Stimulated activated CD8-positive, alpha-beta memory T cell treated with anti-CD3 and anti-CD28 coated beads, Interleukin-2, amount 100 ng/mL, for 48 hours (primary cell): ENCODE results near the gene LRRC51.
"Not testable (repeated sequence)": the region's sequence is repeated elsewhere in the genome, so short reads cannot be mapped to it uniquely, and the experiment has no call there.

Source experiments
- DNase-seq, 2 donors: peaks; one replicate each; pipeline ENCODE4 v3.0.0-alpha.2; 2020; ENCODE audit warnings: low read depth in 2 of 2

The LRRC51 gene

DNA sequence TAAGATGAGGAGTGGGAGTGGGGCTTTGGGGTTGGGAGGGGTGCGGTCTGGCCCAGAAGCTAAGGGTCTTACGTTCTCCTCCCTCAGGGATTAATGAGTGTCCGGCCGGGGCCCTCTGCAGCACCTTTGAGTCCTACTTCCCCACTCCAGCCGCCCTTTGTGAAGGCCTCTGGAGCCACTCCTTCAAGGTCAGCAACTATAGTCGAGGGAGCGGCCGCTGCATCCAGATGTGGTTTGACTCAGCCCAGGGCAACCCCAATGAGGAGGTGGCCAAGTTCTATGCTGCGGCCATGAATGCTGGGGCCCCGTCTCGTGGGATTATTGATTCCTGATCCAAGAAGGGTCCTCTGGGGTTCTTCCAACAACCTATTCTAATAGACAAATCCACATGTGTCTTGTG is 58.9 kb downstream of the LRRC51 start:
- no peak for DNase-seq

DNA sequence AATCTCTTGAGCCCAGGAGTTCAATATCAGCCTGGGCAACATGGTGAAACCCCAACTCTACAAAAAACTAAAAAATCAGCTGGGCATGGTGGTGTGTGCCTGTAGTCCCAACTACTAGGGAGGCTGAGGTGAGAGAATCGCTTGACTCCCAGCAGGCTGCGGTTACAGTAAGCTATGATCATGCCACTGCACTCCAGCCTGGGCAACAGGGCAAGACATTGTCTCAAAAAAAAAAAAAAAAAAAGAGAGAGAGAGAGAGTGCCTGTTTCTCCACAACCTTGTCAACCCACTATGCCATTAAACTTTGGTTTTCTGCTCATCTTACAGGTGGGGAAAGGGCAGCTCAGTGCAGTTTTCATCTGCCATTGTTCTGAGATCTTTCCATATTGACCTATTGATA is 60.0 kb downstream of the LRRC51 start:
- DNase-seq = no peak

DNA sequence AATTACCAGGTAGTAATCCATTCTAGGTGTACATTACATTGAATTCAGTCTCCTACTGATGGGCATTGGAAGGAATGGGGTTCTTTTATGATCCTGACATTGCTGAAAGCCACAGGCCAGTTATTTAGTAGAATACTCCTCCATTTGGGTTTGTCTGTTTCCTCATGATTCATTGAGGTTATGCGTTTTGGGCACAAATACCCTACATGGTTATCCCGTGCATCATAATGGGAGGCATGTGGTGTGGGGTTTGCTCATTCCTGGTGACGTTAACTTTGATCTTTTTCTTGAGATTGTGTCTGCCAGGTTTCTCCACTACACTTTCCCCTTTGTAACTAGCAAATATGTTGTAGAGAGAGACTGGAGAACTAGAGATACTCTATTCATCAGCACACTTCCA is 60.4 kb downstream of the LRRC51 start:
- DNase-seq = peak in 1 of 2 donors; percentile 12

DNA sequence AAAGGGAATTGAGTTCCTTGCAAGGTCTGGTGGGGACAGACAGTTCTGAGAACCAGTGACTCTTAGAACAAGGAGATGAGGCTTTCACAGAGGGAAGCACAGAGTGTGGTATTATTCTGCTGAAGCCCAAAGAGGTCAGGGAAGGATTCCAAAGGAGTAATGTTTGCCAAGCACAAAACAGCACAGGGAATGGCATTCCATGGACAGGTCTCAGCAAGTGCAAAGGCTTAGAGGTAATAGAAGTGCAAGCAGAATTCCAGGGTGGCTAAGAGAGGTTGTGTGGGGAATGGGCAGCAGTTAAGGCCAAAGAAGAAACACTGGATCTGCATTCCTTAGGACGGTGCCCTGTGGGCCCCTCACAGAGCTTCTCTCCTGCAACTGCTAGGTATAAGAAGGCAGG is 61.4 kb downstream of the LRRC51 start:
- not testable (repeated sequence) for DNase-seq

DNA sequence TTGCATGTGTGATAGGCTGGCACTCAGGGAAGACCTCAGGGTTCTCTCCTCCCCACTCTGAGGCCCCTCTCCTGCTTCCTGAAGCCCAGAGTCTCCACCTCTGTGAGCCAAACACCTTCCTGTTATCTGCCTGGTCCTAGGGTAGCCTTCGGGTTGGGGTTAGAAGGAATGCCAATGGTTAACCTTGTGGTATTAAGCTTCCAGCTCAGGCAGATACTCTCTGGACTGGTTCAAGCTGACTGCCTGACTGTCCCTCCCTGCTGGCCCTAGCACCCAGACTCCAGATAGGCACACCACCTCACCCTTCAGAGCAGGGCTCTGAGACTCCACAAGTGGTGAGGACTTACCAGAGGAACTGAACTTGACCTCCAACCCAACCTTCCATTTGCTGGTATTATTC is 61.9 kb downstream of the LRRC51 start:
- DNase-seq = not testable (repeated sequence)

DNA sequence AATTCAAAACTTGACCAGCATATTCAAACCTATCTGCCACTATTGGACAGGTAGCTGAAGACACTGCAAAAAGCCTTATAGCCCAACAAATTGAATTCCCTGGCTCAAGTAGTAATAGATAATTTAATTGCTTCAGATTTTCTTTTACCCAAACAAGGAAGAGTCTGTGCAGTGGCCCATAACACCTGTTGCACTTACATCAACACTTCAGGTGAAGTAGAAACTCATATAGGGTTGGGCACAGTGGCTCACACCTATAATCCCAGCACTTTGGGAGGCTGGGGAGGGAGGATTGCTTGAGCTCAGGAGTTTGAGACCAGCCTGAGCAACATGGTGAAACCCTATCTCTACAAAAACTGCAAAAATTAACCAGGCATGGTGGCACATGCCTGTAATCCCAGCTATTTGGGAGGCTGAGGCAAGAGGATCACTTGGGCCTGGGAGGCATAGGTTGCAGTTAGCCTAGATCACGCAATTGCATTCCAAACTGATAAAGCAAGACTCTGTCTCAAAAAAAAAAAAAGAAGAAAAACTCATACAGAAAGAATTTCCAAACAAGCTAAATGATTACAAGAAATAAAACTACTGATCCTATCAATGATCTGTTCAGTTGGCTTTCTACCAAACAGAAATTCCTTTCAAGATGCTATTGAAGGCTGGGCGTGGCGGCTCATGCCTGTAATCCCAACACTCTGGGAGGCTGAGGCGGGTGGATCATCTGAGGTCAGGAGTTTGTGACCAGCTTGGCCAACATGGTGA is 64.3 kb downstream of the LRRC51 start:
- DNase-seq = no peak
